HFF-Myc (cell line): ENCODE results near the gene TENT5A.

Experiments used
- DNase-seq: peaks from one replicate; pipeline ENCODE4 v3.0.0-alpha.2; 2011; ENCODE audit warnings: low read depth; ENCODE audit errors: extremely low read depth
- H3K4me3 ChIP-seq: replicated peaks from 2 replicates; pipeline ENCODE4 v1.5.1; 2011; ENCODE audit warnings: low read depth, mild to moderate bottlenecking, control low read depth, low read length
- TF ChIP-seq, protein P1 (sequence below): IDR thresholded peaks from 2 replicates; pipeline ENCODE4 v1.5.1; 2012; ENCODE audit warnings: mild to moderate bottlenecking, low read depth, low read length, control low read depth; ENCODE audit errors: missing control alignments

The TENT5A gene

DNA sequence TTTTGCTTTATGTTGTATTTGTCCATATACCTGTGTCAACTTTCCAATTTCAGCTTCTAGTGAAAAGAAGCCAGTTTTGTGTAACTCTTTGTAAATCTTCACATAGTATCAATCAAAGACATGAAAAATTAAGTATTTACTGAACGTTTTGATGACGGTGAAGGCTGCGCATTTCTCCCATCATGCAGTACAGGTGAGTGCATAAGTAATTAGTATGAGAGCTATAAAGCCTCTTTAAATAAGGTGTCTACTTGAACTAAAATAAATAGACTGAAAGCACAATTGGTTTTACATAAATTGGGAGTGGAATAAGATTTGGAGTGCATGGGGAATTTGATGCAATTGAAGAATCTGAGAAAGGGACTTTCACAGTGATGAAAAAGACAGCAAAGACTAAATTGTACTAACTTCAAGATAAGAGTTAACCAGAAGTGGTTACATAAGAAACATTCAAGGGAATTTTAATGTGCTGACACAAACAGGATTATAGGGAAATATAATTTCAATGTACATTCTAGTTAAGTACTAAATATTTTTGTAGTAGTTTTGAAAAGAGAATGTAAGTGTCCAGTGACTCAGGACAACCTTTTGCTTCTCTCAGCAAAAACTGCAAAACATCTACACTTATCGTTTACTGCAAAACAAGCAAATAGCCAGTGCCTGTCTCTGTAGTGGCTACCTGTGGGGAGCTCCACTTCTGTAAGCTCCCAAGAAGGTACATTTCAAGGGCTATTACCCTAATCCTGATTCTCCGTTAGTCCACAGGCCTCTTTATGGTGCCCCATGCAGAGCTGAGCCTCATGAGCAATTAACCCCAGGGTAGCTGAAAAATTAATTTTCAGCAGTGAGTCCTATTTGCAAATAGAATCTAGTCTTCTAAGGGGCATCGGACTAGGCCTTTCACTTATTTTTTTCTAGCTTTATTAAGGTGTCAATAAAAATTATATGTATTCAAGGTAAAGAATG is 13.0 kb downstream of the TENT5A start:
- TF ChIP-seq, protein P1, sequence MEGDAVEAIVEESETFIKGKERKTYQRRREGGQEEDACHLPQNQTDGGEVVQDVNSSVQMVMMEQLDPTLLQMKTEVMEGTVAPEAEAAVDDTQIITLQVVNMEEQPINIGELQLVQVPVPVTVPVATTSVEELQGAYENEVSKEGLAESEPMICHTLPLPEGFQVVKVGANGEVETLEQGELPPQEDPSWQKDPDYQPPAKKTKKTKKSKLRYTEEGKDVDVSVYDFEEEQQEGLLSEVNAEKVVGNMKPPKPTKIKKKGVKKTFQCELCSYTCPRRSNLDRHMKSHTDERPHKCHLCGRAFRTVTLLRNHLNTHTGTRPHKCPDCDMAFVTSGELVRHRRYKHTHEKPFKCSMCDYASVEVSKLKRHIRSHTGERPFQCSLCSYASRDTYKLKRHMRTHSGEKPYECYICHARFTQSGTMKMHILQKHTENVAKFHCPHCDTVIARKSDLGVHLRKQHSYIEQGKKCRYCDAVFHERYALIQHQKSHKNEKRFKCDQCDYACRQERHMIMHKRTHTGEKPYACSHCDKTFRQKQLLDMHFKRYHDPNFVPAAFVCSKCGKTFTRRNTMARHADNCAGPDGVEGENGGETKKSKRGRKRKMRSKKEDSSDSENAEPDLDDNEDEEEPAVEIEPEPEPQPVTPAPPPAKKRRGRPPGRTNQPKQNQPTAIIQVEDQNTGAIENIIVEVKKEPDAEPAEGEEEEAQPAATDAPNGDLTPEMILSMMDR, result no peak
- no peak overlapping the region for H3K4me3 ChIP-seq
- DNase-seq, result no peak

DNA sequence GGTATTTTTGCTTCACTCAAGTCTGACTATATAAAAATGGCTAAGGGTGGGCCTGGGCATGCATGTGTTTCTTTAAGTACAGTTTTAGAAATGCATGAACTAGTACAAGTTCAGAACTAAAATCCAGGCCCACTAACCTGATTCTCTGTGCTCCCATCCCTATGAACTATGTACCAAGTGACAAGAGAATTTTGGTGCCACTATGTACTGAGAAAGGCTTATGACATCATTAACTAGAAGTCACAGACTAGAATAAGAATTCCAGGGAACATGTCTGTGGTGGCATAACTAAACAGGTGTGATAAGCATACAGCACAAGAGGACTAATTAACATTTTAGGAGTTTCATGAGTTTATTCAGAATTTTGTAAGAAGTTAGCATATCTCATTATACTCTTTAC is 16.1 kb downstream of the TENT5A start:
- DNase-seq, result no peak
- TF ChIP-seq, protein P1, result no peak
- no peak overlapping the region for H3K4me3 ChIP-seq

DNA sequence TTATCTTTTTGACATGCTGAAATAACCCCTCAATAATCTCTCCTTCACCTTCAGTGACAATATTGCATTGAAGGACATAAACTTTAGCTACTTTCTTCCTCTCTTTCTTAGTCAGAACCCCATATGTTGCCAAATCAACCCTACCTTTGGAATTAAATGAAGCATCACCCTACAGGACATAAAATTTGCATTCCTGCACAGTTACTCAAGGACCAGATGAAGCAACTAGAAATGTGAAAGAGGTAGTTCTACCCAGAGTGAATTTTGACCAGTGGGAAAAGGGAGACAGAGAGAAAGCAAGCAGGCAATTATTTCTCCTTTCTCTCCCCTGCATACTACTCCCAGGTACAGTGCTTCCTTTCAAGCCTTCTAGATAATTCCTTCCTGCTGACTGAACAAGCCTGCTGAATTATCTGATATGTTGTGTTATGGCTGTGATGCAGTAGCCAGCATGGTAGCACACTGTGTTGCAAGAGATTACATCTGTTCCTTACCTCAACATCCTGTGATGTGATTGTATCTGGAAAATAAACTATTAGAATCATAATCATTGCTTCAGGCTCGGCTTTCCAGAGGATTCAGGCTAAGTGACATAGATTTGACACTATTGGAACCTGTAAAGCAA is 16.6 kb downstream of the TENT5A start:
- H3K4me3 ChIP-seq, result no peak overlapping the region
- TF ChIP-seq, protein P1, result no peak
- no peak for DNase-seq

DNA sequence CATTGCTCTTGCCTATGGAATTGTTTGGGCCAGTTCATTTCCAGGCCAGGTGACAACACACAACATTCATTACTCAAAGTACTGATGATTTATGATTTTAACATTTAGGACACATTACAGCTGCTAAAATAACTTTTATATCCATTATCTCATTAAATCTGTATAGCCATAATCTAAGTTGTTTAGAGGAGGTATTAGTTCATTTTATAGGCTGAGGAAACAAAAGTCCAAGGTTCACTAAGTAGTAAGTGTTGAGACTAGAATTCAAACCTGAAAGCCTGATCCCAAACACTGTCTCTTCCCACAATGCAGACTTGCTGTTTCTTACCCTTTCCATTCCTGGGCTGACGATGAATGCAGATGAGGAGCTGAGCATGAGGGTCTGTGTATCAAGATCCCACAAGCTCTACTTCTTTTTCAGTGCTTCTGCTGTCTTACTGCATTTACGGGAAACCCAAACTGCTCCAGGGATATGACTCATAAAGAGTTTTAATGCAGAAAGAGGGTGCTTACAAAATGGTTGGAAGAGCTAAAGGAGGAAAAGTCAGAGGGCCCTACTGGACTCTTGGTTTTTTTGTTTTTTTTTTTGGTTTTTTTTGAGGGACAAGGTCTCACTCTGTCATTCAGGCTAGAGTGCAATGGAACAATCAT is 17.9 kb downstream of the TENT5A start:
- no peak for DNase-seq
- TF ChIP-seq, protein P1, result no peak
- no peak overlapping the region for H3K4me3 ChIP-seq

DNA sequence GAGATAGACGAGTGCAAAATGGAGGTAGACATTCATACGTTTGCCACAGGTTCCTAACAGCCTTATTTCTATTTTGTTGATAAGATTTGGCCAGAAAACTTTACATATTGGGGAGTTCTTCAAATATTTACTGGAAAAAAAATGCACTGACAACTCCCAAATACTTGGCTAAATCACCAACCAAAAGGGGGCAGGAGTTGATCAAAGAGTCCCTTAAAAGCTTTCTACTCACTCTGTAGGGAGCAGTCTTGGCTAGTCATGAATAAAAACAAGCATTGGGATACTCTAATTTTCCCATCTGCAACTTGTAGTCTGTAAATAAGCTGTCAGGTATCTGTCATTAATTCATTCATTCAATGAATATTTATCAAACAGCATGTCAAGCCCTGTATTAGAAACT is 18.4 kb downstream of the TENT5A start:
- no peak overlapping the region for H3K4me3 ChIP-seq
- TF ChIP-seq, protein P1, result no peak
- DNase-seq, result no peak

DNA sequence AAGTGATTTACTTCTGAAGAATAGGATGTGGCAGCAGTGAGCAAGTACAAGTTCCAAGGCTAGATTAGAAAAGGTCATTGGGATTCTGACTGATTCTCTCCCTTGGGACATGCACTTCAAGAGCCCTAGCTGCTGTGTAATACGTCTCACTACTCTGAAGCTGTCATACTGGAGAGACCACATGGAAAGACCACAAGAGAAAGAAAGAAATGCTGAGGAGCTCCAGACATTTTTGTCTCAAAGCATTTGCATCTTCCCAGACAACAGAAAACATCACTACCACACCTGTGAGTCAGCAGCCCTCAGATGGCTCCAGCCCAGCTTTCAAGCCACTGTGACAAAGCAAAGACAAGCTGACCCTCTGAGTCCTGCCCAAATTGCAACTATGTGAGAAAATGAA is 20.7 kb downstream of the TENT5A start:
- DNase-seq, result no peak
- TF ChIP-seq, protein P1, result no peak
- H3K4me3 ChIP-seq, result no peak overlapping the region
